HCEC 1CT (cell line): Measurements from ENCODE around the gene BCL11A.

Experiments used
- DNase-seq: peaks from one replicate; pipeline ENCODE4 v3.0.0-alpha.2; 2017

BCL11A gene

DNA sequence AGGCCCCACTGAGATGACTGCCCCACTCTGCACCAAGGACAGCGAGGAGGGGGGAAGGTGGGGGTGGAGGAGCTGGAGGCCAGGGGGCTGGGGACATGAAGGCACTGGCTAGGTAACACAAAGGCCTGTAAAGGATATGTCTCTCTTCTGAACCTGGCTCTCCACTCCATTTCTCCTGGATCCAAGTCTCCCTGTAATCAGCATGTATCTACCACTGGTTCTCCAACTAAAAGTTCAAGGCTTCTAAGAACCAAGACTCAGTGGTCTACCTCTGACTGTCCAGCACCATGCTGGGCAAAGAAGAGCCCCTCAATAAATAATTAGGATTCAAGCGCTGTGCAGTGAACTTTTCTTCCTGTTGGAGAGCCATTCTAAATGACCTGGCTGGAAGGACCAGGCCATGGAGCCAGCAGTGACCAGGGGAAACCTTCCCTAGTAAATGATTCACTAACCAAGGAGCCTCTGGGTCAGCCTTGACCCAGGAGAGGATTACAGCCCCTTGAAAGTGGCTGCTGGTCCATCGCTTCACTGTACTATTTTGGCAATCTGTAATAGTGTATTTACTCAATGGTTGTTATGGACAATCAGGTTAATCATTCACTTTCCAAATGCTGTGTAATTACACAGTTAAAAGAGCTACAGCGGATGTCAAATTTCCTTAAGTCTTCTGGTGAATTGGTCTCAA, 73.2 kb downstream of the BCL11A start:
- no peak for DNase-seq

- no peak for DNase-seq
These were observed 74.0 kb downstream of the BCL11A start for GRCh38 chr2:60479226-60480088.

GRCh38 chr2:60478660-60479059, 74.8 kb downstream of the BCL11A start:
- no peak for DNase-seq

GRCh38 chr2:60476206-60476954, 77.1 kb downstream of the BCL11A start:
- DNase-seq, result no peak

- DNase-seq, result no peak
These were observed 78.2 kb downstream of the BCL11A start for GRCh38 chr2:60475123-60475830.

GRCh38 chr2:60474301-60474700, 79.2 kb downstream of the BCL11A start:
- no peak for DNase-seq

DNA sequence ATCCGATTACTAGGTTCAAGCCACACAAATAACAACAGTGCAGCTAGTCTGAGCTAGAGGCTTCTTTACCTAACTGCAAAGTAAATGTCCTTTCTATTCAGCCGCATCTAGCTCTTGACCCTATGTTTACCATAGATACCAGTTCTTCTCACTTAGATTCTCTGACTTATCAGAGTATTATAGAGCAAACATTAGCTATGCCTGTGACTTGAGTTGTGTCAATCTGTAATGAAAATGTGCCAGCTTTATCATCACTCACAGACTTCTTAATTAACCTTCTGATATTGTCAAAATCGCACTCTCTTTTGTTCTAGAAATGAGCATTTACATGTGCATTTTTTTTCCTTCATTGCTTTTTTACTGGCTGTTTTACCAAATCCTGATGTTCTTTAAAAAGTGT, 79.9 kb downstream of the BCL11A start:
- no peak for DNase-seq

GRCh38 chr2:60472663-60473289, 80.7 kb downstream of the BCL11A start:
- no peak for DNase-seq

GRCh38 chr2:60472041-60472440, 81.4 kb downstream of the BCL11A start:
- no peak for DNase-seq

GRCh38 chr2:60470340-60470739, 83.1 kb downstream of the BCL11A start:
- no peak for DNase-seq

GRCh38 chr2:60469536-60470317, 83.7 kb downstream of the BCL11A start:
- no peak for DNase-seq

- no peak for DNase-seq
These were observed 84.9 kb downstream of the BCL11A start for GRCh38 chr2:60468382-60469085.

DNA sequence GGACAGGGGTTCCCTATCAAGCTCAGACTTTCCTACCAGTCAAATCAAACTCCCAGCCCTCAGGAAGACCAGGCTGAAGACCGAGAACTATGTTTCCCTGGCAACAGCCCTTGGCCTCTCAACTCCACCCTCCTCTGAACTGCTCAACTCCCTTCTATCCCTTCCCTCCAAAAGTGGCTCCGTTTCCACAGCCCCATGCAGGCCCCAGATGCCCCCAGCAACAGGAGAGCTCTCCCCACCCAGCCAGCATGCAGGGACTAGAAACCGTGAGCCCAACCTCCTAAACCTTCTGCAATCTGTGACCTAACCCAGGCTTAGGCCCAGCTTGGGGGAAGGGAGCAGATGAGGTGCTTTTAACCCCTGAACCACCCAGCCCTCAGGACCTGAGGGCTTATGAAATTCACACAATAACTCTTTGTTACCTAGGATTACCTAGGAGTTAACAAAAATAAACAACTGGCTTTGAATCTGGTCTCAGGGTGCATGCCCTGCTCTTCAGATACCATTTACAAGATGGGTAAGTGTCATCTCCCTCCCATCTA, 87.2 kb downstream of the BCL11A start:
- DNase-seq, result no peak

DNA sequence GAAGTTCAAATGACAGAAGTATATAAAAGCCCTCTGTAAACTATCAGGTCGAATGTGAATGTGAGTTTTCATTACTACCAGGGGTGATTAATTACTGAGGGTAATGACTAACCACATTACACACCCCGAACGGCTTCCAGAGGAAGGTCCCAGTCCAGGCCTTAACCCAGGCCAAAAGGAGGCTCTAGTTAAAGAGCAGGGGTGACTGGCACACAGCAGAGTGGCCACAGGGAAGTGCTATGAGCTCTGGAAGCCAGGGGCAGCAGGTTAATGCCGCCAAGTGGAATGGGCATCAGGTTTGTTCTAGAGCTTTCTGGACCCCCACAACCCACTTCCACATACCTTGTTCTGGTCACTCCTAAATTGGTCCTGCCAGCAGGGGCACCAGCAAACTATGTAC, 87.7 kb downstream of the BCL11A start:
- no peak for DNase-seq

DNA sequence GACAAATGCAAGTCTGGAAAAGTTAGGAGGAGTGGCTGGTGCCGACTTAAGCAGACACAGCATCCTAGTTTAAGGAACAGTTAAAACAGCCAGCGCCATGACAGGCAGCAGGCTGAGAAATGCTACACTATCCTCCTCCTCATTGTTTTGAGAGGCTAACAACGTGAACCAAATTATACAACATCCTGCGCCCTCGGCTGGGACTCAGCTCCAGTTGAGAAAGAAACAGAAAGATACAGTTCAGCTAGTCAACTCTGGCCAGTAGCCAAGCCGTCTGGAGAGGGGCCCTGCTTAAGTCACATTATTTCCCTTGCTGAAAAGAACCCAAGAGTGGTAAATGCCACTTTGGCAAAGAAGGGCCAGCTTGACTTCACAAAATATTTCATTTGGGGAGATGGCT, 90.2 kb downstream of the BCL11A start:
- no peak for DNase-seq

- DNase-seq, result no peak
These were observed 91.9 kb downstream of the BCL11A start for GRCh38 chr2:60461421-60462108.

DNA sequence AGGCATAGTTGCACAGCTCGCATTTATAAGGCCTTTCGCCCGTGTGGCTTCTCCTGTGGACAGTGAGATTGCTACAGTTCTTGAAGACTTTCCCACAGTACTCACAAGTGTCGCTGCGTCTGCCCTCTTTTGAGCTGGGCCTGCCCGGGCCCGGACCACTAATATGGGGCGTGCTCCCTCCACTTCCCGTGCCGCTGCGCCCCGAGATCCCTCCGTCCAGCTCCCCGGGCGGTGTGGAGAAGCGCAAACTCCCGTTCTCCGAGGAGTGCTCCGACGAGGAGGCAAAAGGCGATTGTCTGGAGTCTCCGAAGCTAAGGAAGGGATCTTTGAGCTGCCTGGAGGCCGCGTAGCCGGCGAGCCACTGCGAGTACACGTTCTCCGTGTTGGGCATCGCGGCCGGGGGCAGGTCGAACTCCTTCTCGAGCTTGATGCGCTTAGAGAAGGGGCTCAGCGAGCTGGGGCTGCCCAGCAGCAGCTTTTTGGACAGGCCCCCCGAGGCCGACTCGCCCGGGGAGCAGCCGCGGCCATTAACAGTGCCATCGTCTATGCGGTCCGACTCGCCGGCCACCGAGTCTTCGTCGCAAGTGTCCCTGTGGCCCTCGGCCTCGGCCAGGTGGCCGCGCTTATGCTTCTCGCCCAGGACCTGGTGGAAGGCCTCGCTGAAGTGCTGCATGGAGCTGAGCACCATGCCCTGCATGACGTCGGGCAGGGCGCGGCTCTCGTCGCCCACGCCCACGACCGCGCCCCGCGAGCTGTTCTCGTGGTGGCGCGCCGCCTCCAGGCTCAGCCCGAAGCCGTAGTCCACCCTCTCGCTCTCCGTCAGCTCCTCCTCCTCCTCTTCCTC, 92.7 kb downstream of the BCL11A start:
- DNase-seq, result no peak

GRCh38 chr2:60459851-60460250, 93.6 kb downstream of the BCL11A start:
- DNase-seq, result no peak

DNA sequence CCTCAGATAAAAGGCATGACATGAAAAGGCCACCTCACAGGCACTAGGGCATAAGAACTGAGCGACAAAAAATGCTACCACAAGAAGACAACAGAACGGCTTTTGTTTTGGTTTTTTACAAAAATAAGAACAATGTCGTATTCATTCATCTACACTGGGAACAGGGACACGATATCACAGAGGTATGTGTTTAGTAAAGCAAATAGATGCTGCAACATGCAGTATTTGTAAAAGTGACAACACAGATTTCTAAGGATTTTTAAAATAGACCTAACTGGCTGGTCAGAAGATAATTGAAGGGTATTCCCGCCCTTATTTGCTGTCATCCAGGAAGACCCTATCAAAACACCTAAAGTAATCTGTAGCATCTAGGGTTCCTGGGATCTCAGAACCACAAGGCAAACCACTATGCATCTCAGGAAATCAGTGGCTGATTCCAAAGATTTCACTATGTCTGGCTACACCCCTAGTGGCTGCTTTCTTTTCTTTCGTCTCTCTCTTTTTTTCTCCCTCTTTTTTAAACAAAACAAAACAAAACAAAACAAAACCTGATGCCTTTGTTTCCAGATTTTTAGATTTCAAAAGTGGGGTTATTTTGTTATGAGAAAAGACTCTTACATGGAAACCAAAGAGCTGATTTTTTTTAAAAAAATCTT, 97.2 kb downstream of the BCL11A start:
- DNase-seq, result no peak
